Activated T-cell treated with anti-CD3 and anti-CD28 coated beads, Interleukin-2, amount 50 U/mL, for 72 hours (primary cell): Measurements from ENCODE around the gene TTF2. TPM values are rescaled to one million over a fixed set of nuclear protein-coding genes. Genes with fewer than 3 reads are reported as not detected.
"Not testable (repeated sequence)": the region's sequence is repeated elsewhere in the genome, so short reads cannot be mapped to it uniquely, and the experiment has no call there.

Experiments used
- ATAC-seq, 2 donors: fragments of 150-1000 bp; cut with Tn5 transposase; replicated peaks in 1 of 2; 2 replicates each; pipeline ENCODE4 v1.10.0; 2021; ENCODE audit warnings: moderate library complexity in 2 of 2, mild to moderate bottlenecking in 1 of 2
- DNase-seq, 2 donors: peaks; one replicate each; pipeline ENCODE4 v3.0.0; 2021 to 2022; ENCODE audit warnings: mixed read lengths in 1 of 2
- H3K27ac Mint-ChIP-seq: one replicate; pipeline ENCODE4 v1.8.0; 2022; ENCODE audit warnings: mild to moderate bottlenecking, moderate library complexity, mixed read lengths
- H3K27me3 Mint-ChIP-seq: one replicate; pipeline ENCODE4 v1.8.0; 2022; ENCODE audit warnings: low read depth, mixed read lengths
- H3K36me3 Mint-ChIP-seq, 2 donors: one replicate each; pipeline ENCODE4 v1.8.0; 2022; ENCODE audit warnings: mixed read lengths in 2 of 2, mild to moderate bottlenecking in 1 of 2; ENCODE audit not compliant: insufficient read depth in 2 of 2
- H3K4me1 Mint-ChIP-seq: one replicate; pipeline ENCODE4 v1.8.0; 2022; ENCODE audit warnings: low read depth, mixed read lengths
- H3K4me3 Mint-ChIP-seq, 2 donors: one replicate each; pipeline ENCODE4 v1.8.0; 2022; ENCODE audit warnings: mild to moderate bottlenecking in 2 of 2, mixed read lengths in 2 of 2, moderate library complexity in 2 of 2
- H3K9me3 Mint-ChIP-seq, 2 donors: one replicate each; pipeline ENCODE4 v1.8.0; 2022; ENCODE audit warnings: mixed read lengths in 2 of 2
- total RNA-seq, 2 donors: library from RNA; stranded (reverse); gene quantifications; one replicate each; pipeline ENCODE4 v1.2.3, GENCODE V29; 2022

Gene TTF2
- total RNA-seq, 2 donors from 2014 or later: 104 to 107 TPM

- Mint-ChIP-seq H3K27me3 (peaks cover 13% of the 10 kb centered on the region), H3K27ac (no peak overlapping the region), H3K36me3 (no peaks in the 10 kb centered on the region), H3K9me3 (no peaks in the 10 kb centered on the region), H3K4me3 (no peak overlapping the region), H3K4me1 (no peaks in the 10 kb centered on the region)
- DNase-seq (no peak), ATAC-seq (no peak)
These were observed 78.4 kb downstream of the TTF2 start for GRCh38 chr1:117138561-117138960.

- H3K4me1 Mint-ChIP-seq: no peaks in the 10 kb centered on the region
- H3K9me3 Mint-ChIP-seq: no peaks in the 10 kb centered on the region
- DNase-seq (no peak), ATAC-seq (no peak)
- H3K36me3 Mint-ChIP-seq: no peaks in the 10 kb centered on the region
- H3K27ac Mint-ChIP-seq: no peak overlapping the region
- H3K4me3 Mint-ChIP-seq: no peak overlapping the region
- H3K27me3 Mint-ChIP-seq: peaks cover 12% of the 10 kb centered on the region
These were observed 82.1 kb downstream of the TTF2 start for GRCh38 chr1:117142200-117142599.

DNA sequence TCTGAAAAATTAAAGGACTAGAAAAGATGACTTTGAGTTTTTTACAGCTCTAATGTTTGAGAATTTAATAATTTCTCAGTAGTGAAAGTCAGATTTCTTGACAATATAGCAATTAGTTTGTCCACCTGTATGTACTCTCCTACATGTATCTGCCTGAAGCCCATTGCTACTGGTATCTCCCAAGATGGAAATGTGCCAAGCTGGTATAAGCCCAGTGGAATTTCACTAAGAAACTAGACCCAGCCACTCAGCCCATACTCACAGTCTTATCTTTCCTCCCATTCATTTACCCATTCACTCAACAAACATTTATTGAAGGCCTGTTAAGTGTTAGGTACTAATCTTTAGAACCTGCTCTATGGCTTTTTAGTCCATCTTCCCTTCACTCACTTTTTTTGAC is 83.0 kb downstream of the TTF2 start:
- Mint-ChIP-seq H3K4me3 (no peak overlapping the region), H3K27ac (no peak overlapping the region), H3K9me3 (no peaks in the 10 kb centered on the region), H3K27me3 (peaks cover 12% of the 10 kb centered on the region), H3K4me1 (no peaks in the 10 kb centered on the region), H3K36me3 (no peaks in the 10 kb centered on the region)
- no peak for DNase-seq
- ATAC-seq: no peak

DNA sequence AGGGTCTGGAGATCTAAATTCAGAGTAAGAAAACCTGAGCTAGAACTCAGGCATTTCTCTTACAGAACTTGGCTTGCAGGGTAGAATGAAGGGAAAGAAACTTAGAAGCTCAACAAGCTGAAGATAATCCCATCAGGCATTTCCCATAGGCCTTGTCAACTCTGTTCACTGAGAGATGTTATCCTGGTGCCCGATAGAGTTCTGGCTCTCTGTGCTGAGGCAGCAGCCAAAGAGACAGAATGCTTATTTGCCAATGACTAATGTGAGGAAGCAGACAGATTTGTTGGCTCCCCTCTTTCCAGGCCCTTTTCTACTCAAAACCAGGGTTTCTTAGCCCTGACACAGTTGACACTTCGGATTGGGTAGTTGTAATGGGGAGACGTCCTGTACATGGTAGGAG is 83.7 kb downstream of the TTF2 start:
- Mint-ChIP-seq H3K4me1 (no peaks in the 10 kb centered on the region), H3K36me3 (no peaks in the 10 kb centered on the region), H3K4me3 (no peak overlapping the region), H3K9me3 (no peaks in the 10 kb centered on the region), H3K27ac (no peak overlapping the region), H3K27me3 (peaks cover 12% of the 10 kb centered on the region)
- ATAC-seq (no peak), DNase-seq (no peak)

- no peaks in the 10 kb centered on the region for H3K4me1 Mint-ChIP-seq
These were observed 85.9 kb downstream of the TTF2 start for GRCh38 chr1:117146072-117146471.

GRCh38 chr1:117146575-117147340 is 86.6 kb downstream of the TTF2 start:
- H3K36me3 Mint-ChIP-seq: no peaks in the 10 kb centered on the region

More at GRCh38 chr1:117146072-117146471, 85.9 kb downstream of the TTF2 start:
- Mint-ChIP-seq H3K27me3 (peaks cover 12% of the 10 kb centered on the region), H3K4me3 (no peak overlapping the region), H3K9me3 (no peaks in the 10 kb centered on the region), H3K27ac (no peak overlapping the region), H3K36me3 (no peaks in the 10 kb centered on the region)
- ATAC-seq (no peak), DNase-seq (no peak)

GRCh38 chr1:117147341-117147831 is 87.3 kb downstream of the TTF2 start:
- no peak overlapping the region for H3K27ac Mint-ChIP-seq
- DNase-seq (no peak), ATAC-seq (no peak)
- H3K4me3 Mint-ChIP-seq: no peak overlapping the region
- peaks cover 12% of the 10 kb centered on the region for H3K27me3 Mint-ChIP-seq
- H3K9me3 Mint-ChIP-seq: peaks cover 2 to 3% of the 10 kb centered on the region in 2 donors
- H3K36me3 Mint-ChIP-seq: no peaks in the 10 kb centered on the region
- H3K4me1 Mint-ChIP-seq: no peaks in the 10 kb centered on the region

More at GRCh38 chr1:117146575-117147340, 86.6 kb downstream of the TTF2 start:
- H3K9me3 Mint-ChIP-seq: peaks cover 2 to 3% of the 10 kb centered on the region in 2 donors
- H3K27me3 Mint-ChIP-seq: peaks cover 12% of the 10 kb centered on the region
- no peaks in the 10 kb centered on the region for H3K4me1 Mint-ChIP-seq
- no peak overlapping the region for H3K4me3 Mint-ChIP-seq
- no peak for ATAC-seq
- no peak for DNase-seq
- H3K27ac Mint-ChIP-seq: no peak overlapping the region

DNA sequence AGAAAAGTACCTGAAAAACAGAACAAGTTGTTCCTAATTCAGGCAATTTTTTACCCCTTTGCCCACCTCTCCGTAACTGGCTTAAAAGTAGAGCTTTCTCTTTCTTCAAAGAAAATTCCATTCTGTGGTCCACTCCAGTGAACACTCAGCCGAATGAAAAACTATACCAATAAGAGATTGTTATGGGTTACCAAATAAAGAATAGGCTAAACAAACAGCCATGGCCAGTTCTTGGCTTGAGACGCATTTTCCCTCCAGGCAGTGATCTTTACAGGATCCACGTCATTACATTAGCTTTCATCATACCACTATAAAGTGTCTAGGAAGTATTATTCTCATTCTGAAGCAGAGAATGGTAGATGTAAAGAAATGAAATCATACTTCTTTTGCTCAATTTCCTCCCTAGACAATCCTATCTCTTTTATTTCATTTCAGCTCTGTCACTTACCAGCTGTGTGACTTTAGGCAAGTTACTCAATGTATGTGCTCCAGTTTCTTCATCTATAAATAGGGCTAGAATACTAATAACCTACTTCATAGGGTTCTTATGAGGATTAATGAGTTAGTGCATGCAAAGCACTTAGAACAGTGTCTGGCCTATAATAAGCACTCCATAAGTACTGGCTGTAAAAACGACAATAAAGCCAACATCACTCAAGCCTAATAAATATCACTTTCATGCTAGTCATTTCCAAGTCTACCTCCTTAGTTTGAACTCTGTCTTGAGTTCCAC is 87.9 kb downstream of the TTF2 start:
- no peak for DNase-seq
- no peaks in the 10 kb centered on the region for H3K4me1 Mint-ChIP-seq
- ATAC-seq: no peak
- peaks cover 2 to 3% of the 10 kb centered on the region in 2 donors for H3K9me3 Mint-ChIP-seq
- no peaks in the 10 kb centered on the region for H3K36me3 Mint-ChIP-seq
- H3K4me3 Mint-ChIP-seq: no peak overlapping the region
- no peak overlapping the region for H3K27ac Mint-ChIP-seq
- peaks cover 12% of the 10 kb centered on the region for H3K27me3 Mint-ChIP-seq

DNA sequence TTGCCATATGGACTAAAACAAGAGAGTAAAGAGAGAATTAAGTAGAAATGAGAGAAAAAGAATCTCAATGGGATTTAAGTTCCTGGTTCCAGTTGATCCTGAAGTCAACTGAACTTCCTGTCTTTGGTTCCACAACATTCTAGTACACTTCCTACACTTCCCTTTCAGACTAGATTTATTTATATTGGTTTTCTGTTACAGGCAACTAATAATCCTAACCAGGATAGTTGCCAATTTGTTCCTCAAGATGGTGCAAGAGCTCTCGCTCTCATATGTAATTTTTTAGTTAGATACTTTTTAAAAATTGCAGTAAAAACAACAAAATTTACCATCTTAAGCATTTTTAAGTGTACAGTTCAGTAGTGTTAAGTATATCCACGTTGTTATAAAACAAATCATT is 90.2 kb downstream of the TTF2 start:
- Mint-ChIP-seq H3K4me3 (no peak overlapping the region), H3K4me1 (no peaks in the 10 kb centered on the region), H3K9me3 (peaks cover 2 to 3% of the 10 kb centered on the region in 2 donors), H3K27ac (no peak overlapping the region), H3K27me3 (peaks cover 12% of the 10 kb centered on the region), H3K36me3 (no peaks in the 10 kb centered on the region)
- no peak for ATAC-seq
- DNase-seq: no peak

DNA sequence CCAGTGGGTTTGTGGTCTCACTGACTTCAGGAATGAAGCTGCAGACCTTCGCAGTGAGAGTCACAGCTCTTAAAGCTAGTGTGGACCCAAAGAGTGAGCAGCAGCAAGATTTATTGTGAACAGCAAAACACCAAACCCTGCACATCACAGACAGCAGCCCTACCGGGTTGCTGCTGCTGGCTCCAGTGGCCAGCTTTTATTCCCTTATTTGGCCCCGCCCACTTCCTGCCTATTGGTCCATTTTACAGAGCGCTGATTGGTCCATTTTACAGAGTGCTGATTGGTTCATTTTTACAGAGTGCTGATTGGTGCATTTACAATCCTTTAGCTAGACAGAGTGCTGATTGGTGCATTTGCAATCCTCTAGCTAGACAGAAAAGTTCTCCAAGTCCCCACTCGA is 91.2 kb downstream of the TTF2 start:
- not testable (repeated sequence) for H3K27me3 Mint-ChIP-seq, H3K27ac Mint-ChIP-seq

More for the DNA sequence above, 91.2 kb downstream of the TTF2 start:
- not testable (repeated sequence) for H3K4me3 Mint-ChIP-seq, H3K36me3 Mint-ChIP-seq, H3K4me1 Mint-ChIP-seq, ATAC-seq, DNase-seq, H3K9me3 Mint-ChIP-seq

Other genes with a start within 250 kb of the TTF2 start
- gene PTGFRN, start 150.4 kb upstream of the TTF2 start, total RNA-seq: 10 to 100 TPM; 14.0 to 14.8 TPM
- gene CD101, start 58.6 kb upstream of the TTF2 start, total RNA-seq: 1 to 10 TPM; 2.0 to 3.0 TPM
- gene TRIM45, start 61.4 kb downstream of the TTF2 start, total RNA-seq: under 1 TPM; 0.30 to 0.34 TPM
- not detected for gene VTCN1, start 150.6 kb downstream of the TTF2 start, total RNA-seq